Activated CD4-positive, alpha-beta T cell treated with anti-CD3 and anti-CD28 coated beads for 48 hours (primary cell): ENCODE results near the gene PLCB1.

Source experiments
- DNase-seq: peaks from one replicate; pipeline ENCODE4 v3.0.0-alpha.2; 2020

PLCB1 gene

GRCh38 chr20:8860011-8860495, 728.0 kb downstream of the PLCB1 start:
- DNase-seq = no peak

GRCh38 chr20:8862092-8862491, 730.0 kb downstream of the PLCB1 start:
- DNase-seq = no peak

- no peak for DNase-seq
These were observed 733.6 kb downstream of the PLCB1 start for GRCh38 chr20:8865636-8866035.

- DNase-seq = no peak
These were observed 735.1 kb downstream of the PLCB1 start for GRCh38 chr20:8867038-8867740.

GRCh38 chr20:8870652-8871051, 738.6 kb downstream of the PLCB1 start:
- no peak for DNase-seq

GRCh38 chr20:8874437-8874836, 742.4 kb downstream of the PLCB1 start:
- no peak for DNase-seq

GRCh38 chr20:8875586-8875985, 743.5 kb downstream of the PLCB1 start:
- DNase-seq = no peak

- no peak for DNase-seq
These were observed 744.3 kb downstream of the PLCB1 start for GRCh38 chr20:8876366-8876765.

- no peak for DNase-seq
These were observed 745.2 kb downstream of the PLCB1 start for GRCh38 chr20:8877294-8877693.

GRCh38 chr20:8879669-8880068, 747.6 kb downstream of the PLCB1 start:
- DNase-seq = no peak

GRCh38 chr20:8880085-8880853, 748.2 kb downstream of the PLCB1 start:
- no peak for DNase-seq

GRCh38 chr20:8891039-8891438, 759.0 kb downstream of the PLCB1 start:
- DNase-seq = no peak

GRCh38 chr20:8895472-8895871, 763.4 kb downstream of the PLCB1 start:
- no peak for DNase-seq

GRCh38 chr20:8898823-8899222, 766.8 kb downstream of the PLCB1 start:
- DNase-seq = no peak

- DNase-seq = no peak
These were observed 769.4 kb downstream of the PLCB1 start for GRCh38 chr20:8901237-8902025.

GRCh38 chr20:8903655-8904605, 771.9 kb downstream of the PLCB1 start:
- DNase-seq = no peak

- no peak for DNase-seq
These were observed 777.5 kb downstream of the PLCB1 start for GRCh38 chr20:8909596-8909995.

GRCh38 chr20:8912096-8912495, 780.0 kb downstream of the PLCB1 start:
- DNase-seq = no peak

GRCh38 chr20:8912731-8913130, 780.7 kb downstream of the PLCB1 start:
- no peak for DNase-seq

- no peak for DNase-seq
These were observed 781.4 kb downstream of the PLCB1 start for GRCh38 chr20:8913456-8913855.

- DNase-seq = no peak
These were observed 782.4 kb downstream of the PLCB1 start for GRCh38 chr20:8914421-8914820.

GRCh38 chr20:8917084-8917483, 785.0 kb downstream of the PLCB1 start:
- no peak for DNase-seq
